Trophoblast cell (in vitro differentiated cells and primary cell): ENCODE results near the gene AGMO.
"Not testable (repeated sequence)": the region's sequence is repeated elsewhere in the genome, so short reads cannot be mapped to it uniquely, and the experiment has no call there.

Experiments
- DNase-seq, 2 donors: peaks; one replicate each; pipeline ENCODE4 v3.0.0-alpha.2; 2016
- H2AFZ ChIP-seq: 2 replicates; pipeline ENCODE4 v1.6.1; 2013; ENCODE audit warnings: low read length, moderate library complexity, mild to moderate bottlenecking; ENCODE audit not compliant: insufficient read depth, poor library complexity
- H2AK5ac ChIP-seq: 2 replicates; pipeline ENCODE4 v1.6.1; 2013; ENCODE audit warnings: mild to moderate bottlenecking, low read length
- H2BK120ac ChIP-seq: 2 replicates; pipeline ENCODE4 v1.6.1; 2013; ENCODE audit warnings: low read length, mild to moderate bottlenecking, moderate library complexity; ENCODE audit not compliant: insufficient read depth, poor library complexity
- H2BK12ac ChIP-seq: 2 replicates; pipeline ENCODE4 v1.6.1; 2013; ENCODE audit warnings: mild to moderate bottlenecking, low read length, moderate library complexity
- H2BK5ac ChIP-seq: 2 replicates; pipeline ENCODE4 v1.6.1; 2013; ENCODE audit warnings: low read length, low read depth, moderate library complexity, mild to moderate bottlenecking; ENCODE audit not compliant: poor library complexity
- H3K14ac ChIP-seq: 2 replicates; pipeline ENCODE4 v1.6.1; 2013; ENCODE audit warnings: mild to moderate bottlenecking, low read length
- H3K18ac ChIP-seq: 2 replicates; pipeline ENCODE4 v1.6.1; 2013; ENCODE audit warnings: mild to moderate bottlenecking, low read length
- H3K23ac ChIP-seq: 2 replicates; pipeline ENCODE4 v1.6.1; 2013; ENCODE audit warnings: low read length
- H3K27ac ChIP-seq: 2 replicates; pipeline ENCODE4 v1.5.1; 2013; ENCODE audit warnings: low read depth, mild to moderate bottlenecking, inconsistent platforms, low read length, moderate library complexity
- H3K27me3 ChIP-seq: 2 replicates; pipeline ENCODE4 v1.6.1; 2013; ENCODE audit warnings: inconsistent platforms, mild to moderate bottlenecking, low read length, moderate library complexity; ENCODE audit not compliant: insufficient read depth
- H3K36me3 ChIP-seq, 2 experiments: 1 replicate in 1 of 2; 2 replicates in 1 of 2; pipeline ENCODE4 v1.6.1; 2013; ENCODE audit warnings: low read length in 2 of 2, mild to moderate bottlenecking in 2 of 2, moderate library complexity in 1 of 2; ENCODE audit not compliant: insufficient read depth in 2 of 2, control insufficient read depth in 1 of 2
- H3K4ac ChIP-seq: 2 replicates; pipeline ENCODE4 v1.6.1; 2013; ENCODE audit warnings: low read depth, mild to moderate bottlenecking, low read length, moderate library complexity
- H3K4me1 ChIP-seq, 2 experiments: 1 replicate in 1 of 2; 2 replicates in 1 of 2; pipeline ENCODE4 v1.6.1; 2013; ENCODE audit warnings: low read length in 2 of 2, mild to moderate bottlenecking in 2 of 2, moderate library complexity in 1 of 2; ENCODE audit not compliant: insufficient read depth in 2 of 2, control insufficient read depth in 1 of 2
- H3K4me2 ChIP-seq: 2 replicates; pipeline ENCODE4 v1.6.1; 2013; ENCODE audit warnings: inconsistent platforms, mild to moderate bottlenecking, low read length, moderate library complexity
- H3K4me3 ChIP-seq: 2 replicates; pipeline ENCODE4 v1.5.1; 2013; ENCODE audit warnings: mild to moderate bottlenecking, low read depth, low read length, inconsistent platforms
- H3K79me1 ChIP-seq: one replicate; pipeline ENCODE4 v1.6.1; 2013; ENCODE audit warnings: low read length
- H3K79me2 ChIP-seq: 2 replicates; pipeline ENCODE4 v1.6.1; 2013; ENCODE audit warnings: low read length, mild to moderate bottlenecking; ENCODE audit not compliant: control insufficient read depth, insufficient read depth, poor library complexity
- H3K9ac ChIP-seq: 2 replicates; pipeline ENCODE4 v1.6.1; 2013; ENCODE audit warnings: mild to moderate bottlenecking, low read length
- H3K9me3 ChIP-seq: 2 replicates; pipeline ENCODE4 v1.6.1; 2013; ENCODE audit warnings: low read depth, mild to moderate bottlenecking, control low read depth, inconsistent platforms, low read length; ENCODE audit not compliant: insufficient read depth
- H4K12ac ChIP-seq: 2 replicates; pipeline ENCODE4 v1.6.1; 2013; ENCODE audit warnings: low read depth, mild to moderate bottlenecking, low read length, moderate library complexity
- H4K8ac ChIP-seq: 2 replicates; pipeline ENCODE4 v1.6.1; 2013; ENCODE audit warnings: low read depth, mild to moderate bottlenecking, low read length, moderate library complexity
- H4K91ac ChIP-seq: one replicate; pipeline ENCODE4 v1.6.1; 2013; ENCODE audit warnings: low read depth, mild to moderate bottlenecking, low read length, moderate library complexity
- WGBS: extraction: QIAGEN DNeasy Blood & Tissue Kit; methylation state at CpG from one replicate; pipeline ENCODE4 v1.1.7; 2013; ENCODE audit warnings: missing lambda C conversion rate; ENCODE audit not compliant: insufficient read length, insufficient coverage; ENCODE audit errors: extremely low coverage; 5-methylcytosine and 5-hydroxymethylcytosine counted together

The AGMO gene

GRCh38 chr7:15525652-15526263, 36.1 kb downstream of the AGMO start:
- Histone ChIP-seq H4K8ac (no peak overlapping the region), H2BK12ac (no peak overlapping the region), H3K79me2 (no peaks in the 10 kb centered on the region), H2AFZ (no peak overlapping the region), H3K23ac (no peak overlapping the region), H2BK120ac (no peak overlapping the region), H3K36me3 (no peaks in the 10 kb centered on the region), H3K79me1 (no peaks in the 10 kb centered on the region), H3K4me2 (no peak overlapping the region), H3K18ac (no peak overlapping the region), H3K9me3 (peaks cover 3% of the 10 kb centered on the region), H3K27ac (no peak overlapping the region), H2BK5ac (no peak overlapping the region), H3K4me3 (no peak overlapping the region), H3K27me3 (no peaks in the 10 kb centered on the region), H4K12ac (no peak overlapping the region), H3K14ac (no peak overlapping the region), H4K91ac (no peak overlapping the region), H3K4me1 (no peaks in the 10 kb centered on the region), H3K4ac (no peak overlapping the region), H3K9ac (no peak overlapping the region), H2AK5ac (no peak overlapping the region)
- no CpG with 5 or more reads among the region's 21 CpGs for WGBS
- DNase-seq, result no peak

- WGBS, result no CpG with 5 or more reads among the region's 1 CpG
- Histone ChIP-seq H3K14ac (no peak overlapping the region), H3K9me3 (peaks cover 3% of the 10 kb centered on the region), H4K91ac (no peak overlapping the region), H3K4me3 (no peak overlapping the region), H3K36me3 (no peaks in the 10 kb centered on the region), H3K27me3 (no peaks in the 10 kb centered on the region), H3K27ac (no peak overlapping the region), H2BK12ac (no peak overlapping the region), H3K23ac (no peak overlapping the region), H4K12ac (no peak overlapping the region), H3K4ac (no peak overlapping the region), H3K79me2 (no peaks in the 10 kb centered on the region), H3K79me1 (no peaks in the 10 kb centered on the region), H3K9ac (no peak overlapping the region), H2AFZ (no peak overlapping the region), H2BK5ac (no peak overlapping the region), H3K4me1 (no peaks in the 10 kb centered on the region), H4K8ac (no peak overlapping the region), H2BK120ac (no peak overlapping the region), H3K4me2 (no peak overlapping the region), H2AK5ac (no peak overlapping the region), H3K18ac (no peak overlapping the region)
- no peak for DNase-seq
Observed at GRCh38 chr7:15524077-15524476, 37.7 kb downstream of the AGMO start.

- not testable (repeated sequence) for H3K79me1 ChIP-seq, H3K9me3 ChIP-seq, H4K12ac ChIP-seq, H3K79me2 ChIP-seq, H3K27ac ChIP-seq, H3K4me2 ChIP-seq, H4K91ac ChIP-seq, H2BK120ac ChIP-seq, H3K4ac ChIP-seq, H4K8ac ChIP-seq, H2AK5ac ChIP-seq, H3K4me3 ChIP-seq, H3K18ac ChIP-seq, H3K36me3 ChIP-seq, H3K9ac ChIP-seq, H3K23ac ChIP-seq, H3K27me3 ChIP-seq, DNase-seq, H2AFZ ChIP-seq, H3K14ac ChIP-seq, H3K4me1 ChIP-seq, H2BK12ac ChIP-seq, H2BK5ac ChIP-seq
- no CpG with 5 or more reads among the region's 7 CpGs for WGBS
Observed at GRCh38 chr7:15517865-15518264, 44.0 kb downstream of the AGMO start.

DNA sequence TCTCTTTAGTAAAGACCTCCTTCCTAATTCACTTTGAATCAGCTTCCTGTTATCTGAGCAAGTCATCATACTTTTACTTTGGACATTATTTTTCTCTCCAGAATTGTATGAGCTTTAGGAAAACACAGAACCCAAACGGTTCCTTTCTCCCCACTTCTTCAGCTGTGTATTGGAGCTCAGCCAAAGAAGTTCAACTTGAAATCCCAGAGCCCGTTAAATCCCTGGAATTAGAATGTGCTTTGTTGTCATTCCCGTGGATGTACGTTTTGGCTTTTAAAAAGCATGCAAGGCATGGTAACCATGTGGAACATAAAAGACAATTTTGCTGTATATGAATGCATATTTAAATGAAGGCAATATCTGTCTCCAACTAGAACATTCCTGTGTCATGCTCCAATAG, 46.6 kb downstream of the AGMO start:
- no peak overlapping the region for H2AFZ ChIP-seq
- no peak overlapping the region for H2BK5ac ChIP-seq
- peaks cover 0 to 1% of the 10 kb centered on the region in 2 experiments for H3K36me3 ChIP-seq
- no peak overlapping the region for H3K18ac ChIP-seq
- H3K79me2 ChIP-seq, result no peaks in the 10 kb centered on the region
- no peaks in the 10 kb centered on the region for H3K27me3 ChIP-seq
- H3K4me3 ChIP-seq, result no peak overlapping the region
- H3K4me1 ChIP-seq, result no peaks in the 10 kb centered on the region
- H3K4me2 ChIP-seq, result no peak overlapping the region
- H4K12ac ChIP-seq, result no peak overlapping the region
- no peak for DNase-seq
- H3K9me3 ChIP-seq, result no peaks in the 10 kb centered on the region
- WGBS, result no CpG with 5 or more reads among the region's 4 CpGs
- H3K4ac ChIP-seq, result no peak overlapping the region
- H3K14ac ChIP-seq, result no peak overlapping the region
- no peak overlapping the region for H3K23ac ChIP-seq
- H2AK5ac ChIP-seq, result no peak overlapping the region
- no peak overlapping the region for H2BK12ac ChIP-seq
- no peak overlapping the region for H2BK120ac ChIP-seq
- H3K27ac ChIP-seq, result no peak overlapping the region
- no peak overlapping the region for H4K91ac ChIP-seq
- H3K9ac ChIP-seq, result no peak overlapping the region
- no peaks in the 10 kb centered on the region for H3K79me1 ChIP-seq
- no peak overlapping the region for H4K8ac ChIP-seq
